ENCODE data around the gene RAD23B.

DNA sequence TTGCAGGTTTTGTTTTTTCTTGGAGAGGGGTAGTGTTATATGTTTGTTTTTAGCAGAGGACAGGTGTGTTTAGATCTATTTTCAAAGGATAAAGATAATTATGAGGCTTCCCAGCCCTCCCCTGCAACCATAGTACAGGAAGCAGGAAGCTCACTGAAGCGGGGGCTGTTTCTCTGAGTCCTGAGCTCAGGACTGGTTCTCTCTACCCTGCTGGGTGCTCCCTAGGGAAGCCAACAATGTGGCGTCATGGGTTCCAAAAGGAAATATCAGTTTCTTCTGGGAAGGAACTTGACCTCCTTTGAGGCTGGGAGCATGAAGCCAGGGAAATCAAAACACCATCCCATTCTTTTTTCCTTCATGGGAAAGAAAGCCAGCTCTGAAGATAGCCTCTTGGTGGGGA lies 62.2 kb downstream of the RAD23B start:
- no peak for TF ChIP-seq EZH2 (IDR thresholded peaks at IDR 0.05; ENCODE audit: low read depth)
- TF ChIP-seq, protein P1, sequence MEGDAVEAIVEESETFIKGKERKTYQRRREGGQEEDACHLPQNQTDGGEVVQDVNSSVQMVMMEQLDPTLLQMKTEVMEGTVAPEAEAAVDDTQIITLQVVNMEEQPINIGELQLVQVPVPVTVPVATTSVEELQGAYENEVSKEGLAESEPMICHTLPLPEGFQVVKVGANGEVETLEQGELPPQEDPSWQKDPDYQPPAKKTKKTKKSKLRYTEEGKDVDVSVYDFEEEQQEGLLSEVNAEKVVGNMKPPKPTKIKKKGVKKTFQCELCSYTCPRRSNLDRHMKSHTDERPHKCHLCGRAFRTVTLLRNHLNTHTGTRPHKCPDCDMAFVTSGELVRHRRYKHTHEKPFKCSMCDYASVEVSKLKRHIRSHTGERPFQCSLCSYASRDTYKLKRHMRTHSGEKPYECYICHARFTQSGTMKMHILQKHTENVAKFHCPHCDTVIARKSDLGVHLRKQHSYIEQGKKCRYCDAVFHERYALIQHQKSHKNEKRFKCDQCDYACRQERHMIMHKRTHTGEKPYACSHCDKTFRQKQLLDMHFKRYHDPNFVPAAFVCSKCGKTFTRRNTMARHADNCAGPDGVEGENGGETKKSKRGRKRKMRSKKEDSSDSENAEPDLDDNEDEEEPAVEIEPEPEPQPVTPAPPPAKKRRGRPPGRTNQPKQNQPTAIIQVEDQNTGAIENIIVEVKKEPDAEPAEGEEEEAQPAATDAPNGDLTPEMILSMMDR (conservative IDR thresholded peaks at IDR 0.05), result no peak

Data from PC-9 (cell line).